Right lobe of liver (tissue), 6 donors: ENCODE data around the gene NAGS. TPM values are rescaled to one million over a fixed set of nuclear protein-coding genes. Genes with fewer than 3 reads are reported as not detected.

Experiments used
- ATAC-seq, 4 donors: fragments of 200-7000 bp; cut with Tn5 transposase; one replicate each; pipeline ENCODE4 v1.9.1; 2020; ENCODE audit warnings: mild to moderate bottlenecking in 4 of 4, moderate library complexity in 4 of 4
- DNase-seq, 3 donors: peaks; one replicate each; pipeline ENCODE4 v3.0.0-alpha.2; 2020
- H3K27ac ChIP-seq, 3 donors: fragments of 200-600 bp; one replicate each; pipeline ENCODE4 v1.8.0; 2022
- H3K27me3 ChIP-seq, 2 donors: fragments of 200-600 bp; one replicate each; pipeline ENCODE4 v1.8.0; 2022
- H3K36me3 ChIP-seq, 4 donors: fragments of 200-600 bp; sonication (generic) in 1 of 4; one replicate each; pipeline versions ENCODE4 v1.5.1 to v1.8.0; 2017 to 2022; ENCODE audit warnings: control low read depth in 1 of 4
- H3K4me1 ChIP-seq, 4 donors: fragments of 200-600 bp; sonication (generic) in 1 of 4; one replicate each; pipeline versions ENCODE4 v1.5.1 to v1.8.0; 2017 to 2022; ENCODE audit warnings: control low read depth in 1 of 4
- H3K4me3 ChIP-seq, 3 donors: fragments of 200-600 bp; one replicate each; pipeline ENCODE4 v1.8.0; 2022
- H3K9me3 ChIP-seq, 4 donors: fragments of 200-600 bp; sonication (generic) in 1 of 4; one replicate each; pipeline versions ENCODE4 v1.5.1 to v1.8.0; 2017 to 2022; ENCODE audit warnings: control low read depth in 1 of 4
- POLR2A ChIP-seq: fragments of 450-650 bp; IDR thresholded peaks from one replicate; pipeline ENCODE4 v1.6.1; 2017; ENCODE audit warnings: antibody characterized with exemption, mild to moderate bottlenecking
- WGBS: methylation state at CpG from one replicate; pipeline ENCODE4 v1.1.6; 2018; ENCODE audit warnings: low coverage, low lambda C conversion rate; ENCODE audit not compliant: insufficient coverage; ENCODE audit errors: missing lambda C conversion rate; 5-methylcytosine and 5-hydroxymethylcytosine counted together
- intact Hi-C, 2 donors: fragments of 100-400 bp; cut with DNase I; formaldehyde crosslinking; loops; one replicate each; pipeline versions ENCODE4 v1.11.2 to v1.14.1; 2022
- total RNA-seq, 6 experiments: library from RNA; depleted of rRNA in 2 of 6; stranded (reverse); fragments of >200 nt in 2 of 6; fragmentation: NEBNext Ultra II Directional in 3 of 6; extraction: Animal tissue kit (Norgen Biotek cat#: 25700) in 3 of 6; gene quantifications; one replicate each; pipeline versions ENCODE4 v1.1.0 to v1.2.4, GENCODE V29; 2016 to 2023
- TF ChIP-seq, protein P1 (sequence below), 4 donors: fragments of 200-600 bp in 3 of 4; fragments of 450-650 bp in 1 of 4; IDR thresholded peaks; one replicate each; pipeline versions ENCODE4 v1.5.1 to v1.8.0; 2016 to 2022; ENCODE audit warnings: antibody characterized with exemption in 4 of 4, mild to moderate bottlenecking in 2 of 4
- donor health status: DM: no; HTN: yes; CAD: no.
- donor health status: DM: no; HTN: no; CAD: no.
- donor health status: DM: no; HTN: no; CAD: no.
- donor health status: DM: no; HTN: yes; CAD: no.
- donor health status: DM: no; HTN: yes; CAD: no.

The NAGS gene
- total RNA-seq, 6 experiments from 2014 or later = 12.1 to 56.2 (median 45.6) TPM

DNA sequence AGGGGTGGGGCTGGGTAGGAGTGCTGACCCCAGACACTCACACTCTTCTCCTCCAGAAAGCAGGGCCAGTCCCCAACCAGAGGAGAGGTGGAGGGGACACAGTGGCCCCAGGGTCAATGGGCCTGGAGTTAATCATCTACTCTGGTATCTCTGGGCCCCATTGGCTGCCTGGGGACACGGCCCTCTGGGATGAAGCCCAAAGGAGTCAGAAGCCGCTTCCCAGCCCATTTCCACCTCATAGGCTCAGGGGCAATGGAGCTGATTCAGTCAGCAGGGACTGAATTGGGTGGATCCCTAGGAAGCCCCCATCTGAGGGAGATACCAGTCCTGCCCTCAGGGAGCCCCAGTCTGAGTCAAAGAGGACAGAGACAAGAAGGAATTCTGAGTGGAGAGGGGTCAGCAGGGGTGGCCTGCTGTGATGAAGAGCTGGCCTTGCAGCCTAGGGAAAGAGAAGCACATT lies 2.9 kb upstream of the NAGS start:
- peak overlapping the region; percentile 14 to 95 (median 95) for H3K27ac ChIP-seq
- intact Hi-C loops = no loop called here
- ATAC-seq = peak; percentile 62 to 81 (median 70)

DNA sequence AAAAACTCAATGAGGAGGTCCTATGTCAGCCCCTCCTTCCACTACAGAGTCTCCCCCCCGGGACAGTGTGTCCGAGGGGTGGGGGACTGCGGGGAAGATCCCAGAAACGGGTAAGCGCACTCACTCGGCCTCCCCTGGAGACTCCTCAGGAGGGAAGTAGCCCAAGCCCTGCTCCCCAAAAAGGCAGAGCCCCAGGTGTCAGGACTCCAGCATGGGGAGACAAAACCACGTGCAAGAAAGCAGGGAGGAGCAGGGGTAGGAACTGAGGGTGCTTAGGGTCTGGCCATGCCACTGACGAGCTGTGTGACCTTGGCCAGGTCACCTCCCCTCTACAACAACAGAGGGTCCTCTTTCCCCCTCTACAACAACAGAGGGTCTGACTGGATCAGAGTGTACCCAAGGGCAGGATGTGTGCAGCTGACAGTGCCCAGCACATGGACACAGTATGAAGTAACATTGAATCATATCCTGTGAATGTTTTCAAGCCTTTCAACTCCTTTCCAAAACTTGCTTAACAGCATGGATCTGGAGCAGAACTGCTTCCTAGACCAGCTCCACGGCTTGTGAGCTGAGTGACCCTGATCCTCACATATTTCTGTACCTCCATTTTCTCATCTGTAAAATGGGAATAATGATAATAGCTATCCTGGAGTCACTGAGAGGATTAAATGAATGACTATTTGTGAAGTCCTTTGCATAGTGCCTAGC lies 2.1 kb upstream of the NAGS start:
- H3K9me3 ChIP-seq = no peaks in the 10 kb centered on the region
- peak overlapping the region in 2 of 3 donors; percentile 16 to 51 for H3K4me3 ChIP-seq
- peak overlapping the region; percentile 14 to 95 (median 95) for H3K27ac ChIP-seq
- peaks cover 0 to 15% (median under 1%) of the 10 kb centered on the region in 4 donors for H3K36me3 ChIP-seq
- H3K27me3 ChIP-seq = no peaks in the 10 kb centered on the region
- 10% methylated on average over 3 of the region's 9 CpGs for WGBS
- DNase-seq (no peak), ATAC-seq (peak in 3 of 4 donors; percentile 20 to 35 (median 22))
- intact Hi-C loops = no loop called here
- TF ChIP-seq, protein P1, sequence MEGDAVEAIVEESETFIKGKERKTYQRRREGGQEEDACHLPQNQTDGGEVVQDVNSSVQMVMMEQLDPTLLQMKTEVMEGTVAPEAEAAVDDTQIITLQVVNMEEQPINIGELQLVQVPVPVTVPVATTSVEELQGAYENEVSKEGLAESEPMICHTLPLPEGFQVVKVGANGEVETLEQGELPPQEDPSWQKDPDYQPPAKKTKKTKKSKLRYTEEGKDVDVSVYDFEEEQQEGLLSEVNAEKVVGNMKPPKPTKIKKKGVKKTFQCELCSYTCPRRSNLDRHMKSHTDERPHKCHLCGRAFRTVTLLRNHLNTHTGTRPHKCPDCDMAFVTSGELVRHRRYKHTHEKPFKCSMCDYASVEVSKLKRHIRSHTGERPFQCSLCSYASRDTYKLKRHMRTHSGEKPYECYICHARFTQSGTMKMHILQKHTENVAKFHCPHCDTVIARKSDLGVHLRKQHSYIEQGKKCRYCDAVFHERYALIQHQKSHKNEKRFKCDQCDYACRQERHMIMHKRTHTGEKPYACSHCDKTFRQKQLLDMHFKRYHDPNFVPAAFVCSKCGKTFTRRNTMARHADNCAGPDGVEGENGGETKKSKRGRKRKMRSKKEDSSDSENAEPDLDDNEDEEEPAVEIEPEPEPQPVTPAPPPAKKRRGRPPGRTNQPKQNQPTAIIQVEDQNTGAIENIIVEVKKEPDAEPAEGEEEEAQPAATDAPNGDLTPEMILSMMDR (IDR thresholded peaks at IDR 0.05) = no peak
- TF ChIP-seq POLR2A = peak; percentile 78
- H3K4me1 ChIP-seq = peaks cover 2 to 46% (median 20%) of the 10 kb centered on the region in 4 donors

More for the DNA sequence above, 2.9 kb upstream of the NAGS start:
- TF ChIP-seq, protein P1 (IDR thresholded peaks at IDR 0.05) = no peak
- peak; percentile 85 for TF ChIP-seq POLR2A
- peaks cover 0 to 9% (median 0%) of the 10 kb centered on the region in 4 donors for H3K36me3 ChIP-seq
- no peaks in the 10 kb centered on the region for H3K27me3 ChIP-seq
- DNase-seq = peak; percentile 73 to 93 (median 89)
- peaks cover 2 to 41% (median 17%) of the 10 kb centered on the region in 4 donors for H3K4me1 ChIP-seq
- no peaks in the 10 kb centered on the region for H3K9me3 ChIP-seq
- 60% methylated on average over 1 of the region's 2 CpGs for WGBS
- H3K4me3 ChIP-seq = peak overlapping the region in 2 of 3 donors; percentile 23 to 51

DNA sequence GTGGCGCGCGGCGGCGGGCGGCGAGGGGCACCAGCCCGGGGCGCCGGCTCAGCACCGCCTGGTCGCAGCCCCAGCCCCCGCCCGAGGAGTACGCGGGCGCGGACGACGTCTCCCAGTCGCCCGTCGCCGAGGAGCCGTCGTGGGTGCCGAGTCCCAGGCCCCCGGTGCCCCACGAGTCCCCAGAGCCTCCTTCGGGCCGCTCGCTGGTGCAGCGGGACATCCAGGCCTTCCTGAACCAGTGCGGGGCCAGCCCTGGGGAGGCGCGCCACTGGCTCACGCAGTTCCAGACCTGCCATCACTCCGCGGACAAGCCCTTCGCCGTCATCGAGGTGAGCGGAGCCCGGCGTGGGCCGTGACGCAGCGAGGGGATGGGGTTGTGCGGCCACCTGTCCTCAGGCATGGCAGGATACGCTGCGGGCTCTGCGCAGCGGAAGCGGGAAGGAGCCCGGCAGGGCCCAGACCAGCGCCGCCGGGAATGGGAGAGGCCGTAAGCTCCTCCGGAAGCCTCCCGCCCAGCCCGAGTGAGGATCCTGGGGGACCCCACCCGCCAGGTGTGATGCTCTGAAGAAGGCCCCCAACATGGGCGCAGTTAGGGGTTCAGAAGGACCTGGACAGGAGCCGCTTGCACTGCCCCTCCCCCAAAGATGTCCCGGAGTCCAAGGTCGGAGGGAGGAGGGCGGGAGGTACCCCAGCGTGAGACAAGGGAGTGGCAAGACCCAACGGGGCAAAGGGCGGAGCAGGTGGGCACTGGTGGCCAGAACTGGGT lies 522 bp downstream of the NAGS start:
- intact Hi-C loops = no loop called here
- ATAC-seq (peak; percentile 8 to 43 (median 23)), DNase-seq (peak; percentile 57 to 87 (median 85))
- no peaks in the 10 kb centered on the region for H3K27me3 ChIP-seq
- WGBS = 0% methylated on average over 13 of the region's 71 CpGs
- H3K4me1 ChIP-seq = peaks cover 2 to 57% (median 31%) of the 10 kb centered on the region in 4 donors
- no peaks in the 10 kb centered on the region for H3K9me3 ChIP-seq
- peak overlapping the region; percentile 53 to 85 (median 83) for H3K4me3 ChIP-seq
- H3K36me3 ChIP-seq = peaks cover 0 to 40% (median 14%) of the 10 kb centered on the region in 4 donors
- TF ChIP-seq, protein P1 (IDR thresholded peaks at IDR 0.05) = no peak
- no peak for TF ChIP-seq POLR2A
- H3K27ac ChIP-seq = peak overlapping the region; percentile 54 to 95 (median 74)

DNA sequence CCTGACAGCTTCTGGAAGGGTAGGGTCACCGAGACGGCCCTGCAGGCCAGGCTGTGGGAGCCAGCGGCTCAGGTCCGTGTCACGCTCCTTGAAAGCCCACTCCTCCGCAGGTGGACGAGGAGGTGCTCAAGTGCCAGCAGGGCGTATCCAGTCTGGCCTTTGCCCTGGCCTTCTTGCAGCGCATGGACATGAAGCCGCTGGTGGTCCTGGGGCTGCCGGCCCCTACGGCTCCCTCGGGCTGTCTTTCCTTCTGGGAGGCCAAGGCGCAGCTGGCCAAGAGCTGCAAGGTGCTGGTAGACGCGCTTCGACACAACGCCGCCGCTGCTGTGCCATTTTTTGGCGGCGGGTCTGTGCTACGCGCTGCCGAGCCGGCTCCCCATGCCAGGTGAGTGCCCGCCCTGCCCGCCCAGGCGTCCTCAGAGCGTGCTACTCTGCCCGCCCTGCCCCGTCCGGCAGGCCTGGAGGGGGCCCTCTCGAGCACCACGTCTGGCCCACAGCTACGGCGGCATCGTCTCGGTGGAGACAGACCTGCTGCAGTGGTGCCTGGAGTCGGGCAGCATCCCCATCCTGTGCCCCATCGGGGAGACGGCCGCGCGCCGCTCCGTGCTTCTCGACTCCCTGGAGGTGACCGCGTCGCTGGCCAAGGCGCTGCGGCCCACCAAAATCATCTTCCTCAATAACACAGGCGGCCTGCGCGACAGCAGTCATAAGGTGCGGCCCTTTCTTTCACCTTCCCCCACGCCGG lies 1.3 kb downstream of the NAGS start:
- H3K4me3 ChIP-seq = peak overlapping the region; percentile 53 to 85 (median 83)
- intact Hi-C loops = no loop called here
- no peaks in the 10 kb centered on the region for H3K9me3 ChIP-seq
- H3K27me3 ChIP-seq = no peaks in the 10 kb centered on the region
- H3K4me1 ChIP-seq = peaks cover 2 to 58% (median 31%) of the 10 kb centered on the region in 4 donors
- ATAC-seq = peak; percentile 5 to 34 (median 16)
- DNase-seq = peak; percentile 62 to 76 (median 69)
- H3K36me3 ChIP-seq = peaks cover 0 to 47% (median 17%) of the 10 kb centered on the region in 4 donors
- TF ChIP-seq POLR2A = no peak
- TF ChIP-seq, protein P1 (IDR thresholded peaks at IDR 0.05) = peak; percentile 15 to 24 (median 19)
- H3K27ac ChIP-seq = peak overlapping the region; percentile 39 to 95 (median 74)
- 5% methylated on average over 14 of the region's 59 CpGs for WGBS
